Measurements from ENCODE around the gene NCAPH2.

NCAPH2 gene

DNA sequence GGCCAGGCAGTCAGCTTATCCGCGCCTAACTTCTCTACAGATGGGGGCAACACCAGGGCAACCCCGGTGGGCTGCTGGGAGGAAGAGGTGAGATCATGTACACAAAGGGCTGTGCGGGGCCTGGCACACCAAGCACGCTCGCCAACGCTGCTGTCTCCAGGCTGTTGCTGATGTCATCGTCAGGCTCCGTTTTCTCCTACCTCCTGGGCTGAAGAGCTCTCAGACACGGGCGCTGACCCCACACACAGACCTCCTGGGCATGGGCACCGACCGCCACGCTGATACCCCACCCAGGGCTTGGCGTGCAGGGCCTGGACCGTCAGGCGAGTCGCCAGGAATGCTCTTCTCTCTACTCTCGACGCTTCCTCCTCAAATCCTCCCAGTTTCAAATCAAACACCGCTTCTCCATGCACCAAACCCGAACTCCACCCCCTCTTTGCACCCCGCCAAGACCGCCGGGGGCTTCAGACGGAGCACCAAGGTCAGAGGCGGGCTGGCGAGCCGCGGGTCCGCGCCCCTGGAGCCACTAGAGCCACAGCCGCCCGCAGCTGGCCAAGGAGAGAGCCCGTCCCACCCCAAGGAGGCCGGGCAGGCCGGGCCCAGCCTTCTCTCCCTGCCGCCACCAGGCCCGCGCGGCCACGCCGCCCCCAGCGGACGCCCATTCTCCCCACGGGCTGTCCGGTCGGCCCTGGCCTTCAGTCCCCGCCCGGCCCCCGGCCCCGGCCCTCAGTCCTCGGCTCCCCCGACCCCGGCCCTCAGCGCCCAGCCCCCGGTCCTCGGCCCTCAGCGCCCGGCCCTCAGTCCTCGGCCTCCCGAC, 34.0 kb upstream of the NCAPH2 start:
- ATAC-seq: peak; percentile 66
- TF ChIP-seq TCF4 (CRISPR knock-in tag; IDR thresholded peaks at IDR 0.05; ENCODE audit: borderline replicate concordance) (no peak), OSR1 (CRISPR knock-in tag; IDR thresholded peaks at IDR 0.05) (no peak), ZNF565 (CRISPR knock-in tag; conservative IDR thresholded peaks at IDR 0.05; ENCODE audit: low read depth) (no peak), ESRRG (CRISPR knock-in tag; IDR thresholded peaks at IDR 0.05) (no peak), ZNF70 (CRISPR knock-in tag; IDR thresholded peaks at IDR 0.05) (peak; percentile 95)

DNA sequence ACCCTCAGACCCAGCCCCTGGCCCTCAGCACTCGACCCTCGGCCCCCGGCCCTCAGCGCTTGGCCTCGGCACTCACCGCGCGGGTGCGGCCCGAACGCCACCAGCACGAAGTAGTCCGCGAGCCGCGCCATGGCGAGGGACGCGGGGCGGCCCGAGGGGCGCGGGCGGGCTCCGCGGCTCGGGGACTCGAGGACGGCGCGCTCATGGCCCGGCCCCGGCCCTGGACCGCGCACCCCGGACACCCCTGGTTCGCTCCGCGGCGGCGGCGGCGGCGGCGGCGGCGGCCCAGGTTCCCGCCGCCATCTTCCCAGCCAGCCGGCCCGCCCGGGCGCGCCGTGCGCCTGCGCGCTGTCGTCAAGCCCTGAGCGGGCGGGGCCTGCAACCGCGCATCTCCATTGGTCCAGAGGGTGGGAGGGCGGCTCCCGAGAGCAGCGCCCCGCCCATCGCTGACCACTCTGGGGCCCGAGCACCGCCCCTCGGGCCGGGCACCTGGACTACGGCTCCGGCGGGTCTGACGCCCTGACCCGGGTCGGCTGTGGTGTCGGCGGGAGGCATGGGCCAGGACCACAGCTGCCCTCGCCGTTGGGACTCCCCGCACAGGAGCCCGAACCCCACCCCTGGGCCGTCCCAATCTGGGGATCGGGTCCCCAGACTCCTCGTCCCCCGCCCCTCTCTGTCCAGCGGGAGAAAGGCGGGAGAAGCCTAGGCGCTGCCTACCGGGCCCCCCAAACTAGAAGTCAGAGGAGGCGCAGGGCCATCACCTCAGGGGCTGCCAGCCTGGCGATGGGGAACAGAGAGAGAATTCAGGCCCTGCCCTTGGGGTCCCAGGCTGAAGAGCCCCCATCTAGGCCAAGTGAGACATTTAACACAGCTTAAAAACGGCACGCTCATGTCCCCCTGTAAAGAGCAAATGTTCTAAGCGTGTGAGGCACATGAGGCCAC, 33.0 kb upstream of the NCAPH2 start, which contains the start of gene SBF1:
Gene SBF1 (minus strand): TSS at position 326 of the 942 bp plus-strand sequence. CDS start 195 bp downstream, at position 131.
- ATAC-seq: peak; percentile 94
- TF ChIP-seq TCF4 (CRISPR knock-in tag; IDR thresholded peaks at IDR 0.05; ENCODE audit: borderline replicate concordance) (no peak), ZNF8 (CRISPR knock-in tag; IDR thresholded peaks at IDR 0.05) (no peak), ZNF565 (CRISPR knock-in tag; conservative IDR thresholded peaks at IDR 0.05; ENCODE audit: low read depth) (no peak), ISL1 (CRISPR knock-in tag; IDR thresholded peaks at IDR 0.05) (no peak), BACH2 (CRISPR knock-in tag; IDR thresholded peaks at IDR 0.05; ENCODE audit: borderline replicate concordance) (no peak), ZC3H10 (CRISPR knock-in tag; IDR thresholded peaks at IDR 0.05) (no peak), ZFP30 (CRISPR knock-in tag; IDR thresholded peaks at IDR 0.05) (no peak), ZFP3 (CRISPR knock-in tag; IDR thresholded peaks at IDR 0.05) (no peak), TOX (CRISPR knock-in tag; IDR thresholded peaks at IDR 0.05; ENCODE audit: borderline replicate concordance) (no peak), OSR1 (CRISPR knock-in tag; IDR thresholded peaks at IDR 0.05) (no peak), CSDC2 (CRISPR knock-in tag; IDR thresholded peaks at IDR 0.05) (no peak), RARB (CRISPR knock-in tag; IDR thresholded peaks at IDR 0.05) (no peak), ARNTL (CRISPR knock-in tag; IDR thresholded peaks at IDR 0.05; ENCODE audit: borderline replicate concordance, low read depth) (no peak)
- TF ChIP-seq, protein P1, sequence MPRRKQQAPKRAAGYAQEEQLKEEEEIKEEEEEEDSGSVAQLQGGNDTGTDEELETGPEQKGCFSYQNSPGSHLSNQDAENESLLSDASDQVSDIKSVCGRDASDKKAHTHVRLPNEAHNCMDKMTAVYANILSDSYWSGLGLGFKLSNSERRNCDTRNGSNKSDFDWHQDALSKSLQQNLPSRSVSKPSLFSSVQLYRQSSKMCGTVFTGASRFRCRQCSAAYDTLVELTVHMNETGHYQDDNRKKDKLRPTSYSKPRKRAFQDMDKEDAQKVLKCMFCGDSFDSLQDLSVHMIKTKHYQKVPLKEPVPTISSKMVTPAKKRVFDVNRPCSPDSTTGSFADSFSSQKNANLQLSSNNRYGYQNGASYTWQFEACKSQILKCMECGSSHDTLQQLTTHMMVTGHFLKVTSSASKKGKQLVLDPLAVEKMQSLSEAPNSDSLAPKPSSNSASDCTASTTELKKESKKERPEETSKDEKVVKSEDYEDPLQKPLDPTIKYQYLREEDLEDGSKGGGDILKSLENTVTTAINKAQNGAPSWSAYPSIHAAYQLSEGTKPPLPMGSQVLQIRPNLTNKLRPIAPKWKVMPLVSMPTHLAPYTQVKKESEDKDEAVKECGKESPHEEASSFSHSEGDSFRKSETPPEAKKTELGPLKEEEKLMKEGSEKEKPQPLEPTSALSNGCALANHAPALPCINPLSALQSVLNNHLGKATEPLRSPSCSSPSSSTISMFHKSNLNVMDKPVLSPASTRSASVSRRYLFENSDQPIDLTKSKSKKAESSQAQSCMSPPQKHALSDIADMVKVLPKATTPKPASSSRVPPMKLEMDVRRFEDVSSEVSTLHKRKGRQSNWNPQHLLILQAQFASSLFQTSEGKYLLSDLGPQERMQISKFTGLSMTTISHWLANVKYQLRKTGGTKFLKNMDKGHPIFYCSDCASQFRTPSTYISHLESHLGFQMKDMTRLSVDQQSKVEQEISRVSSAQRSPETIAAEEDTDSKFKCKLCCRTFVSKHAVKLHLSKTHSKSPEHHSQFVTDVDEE (CRISPR knock-in tag; IDR thresholded peaks at IDR 0.05): no peak
- TF ChIP-seq, protein P2, sequence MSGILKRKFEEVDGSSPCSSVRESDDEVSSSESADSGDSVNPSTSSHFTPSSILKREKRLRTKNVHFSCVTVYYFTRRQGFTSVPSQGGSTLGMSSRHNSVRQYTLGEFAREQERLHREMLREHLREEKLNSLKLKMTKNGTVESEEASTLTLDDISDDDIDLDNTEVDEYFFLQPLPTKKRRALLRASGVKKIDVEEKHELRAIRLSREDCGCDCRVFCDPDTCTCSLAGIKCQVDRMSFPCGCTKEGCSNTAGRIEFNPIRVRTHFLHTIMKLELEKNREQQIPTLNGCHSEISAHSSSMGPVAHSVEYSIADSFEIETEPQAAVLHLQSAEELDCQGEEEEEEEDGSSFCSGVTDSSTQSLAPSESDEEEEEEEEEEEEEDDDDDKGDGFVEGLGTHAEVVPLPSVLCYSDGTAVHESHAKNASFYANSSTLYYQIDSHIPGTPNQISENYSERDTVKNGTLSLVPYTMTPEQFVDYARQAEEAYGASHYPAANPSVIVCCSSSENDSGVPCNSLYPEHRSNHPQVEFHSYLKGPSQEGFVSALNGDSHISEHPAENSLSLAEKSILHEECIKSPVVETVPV (CRISPR knock-in tag; IDR thresholded peaks at IDR 0.05): no peak
- TF ChIP-seq, protein P3, sequence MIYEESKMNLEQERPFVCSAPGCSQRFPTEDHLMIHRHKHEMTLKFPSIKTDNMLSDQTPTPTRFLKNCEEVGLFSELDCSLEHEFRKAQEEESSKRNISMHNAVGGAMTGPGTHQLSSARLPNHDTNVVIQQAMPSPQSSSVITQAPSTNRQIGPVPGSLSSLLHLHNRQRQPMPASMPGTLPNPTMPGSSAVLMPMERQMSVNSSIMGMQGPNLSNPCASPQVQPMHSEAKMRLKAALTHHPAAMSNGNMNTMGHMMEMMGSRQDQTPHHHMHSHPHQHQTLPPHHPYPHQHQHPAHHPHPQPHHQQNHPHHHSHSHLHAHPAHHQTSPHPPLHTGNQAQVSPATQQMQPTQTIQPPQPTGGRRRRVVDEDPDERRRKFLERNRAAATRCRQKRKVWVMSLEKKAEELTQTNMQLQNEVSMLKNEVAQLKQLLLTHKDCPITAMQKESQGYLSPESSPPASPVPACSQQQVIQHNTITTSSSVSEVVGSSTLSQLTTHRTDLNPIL (CRISPR knock-in tag; IDR thresholded peaks at IDR 0.05; ENCODE audit: low read depth): no peak
- TF ChIP-seq, protein P4, sequence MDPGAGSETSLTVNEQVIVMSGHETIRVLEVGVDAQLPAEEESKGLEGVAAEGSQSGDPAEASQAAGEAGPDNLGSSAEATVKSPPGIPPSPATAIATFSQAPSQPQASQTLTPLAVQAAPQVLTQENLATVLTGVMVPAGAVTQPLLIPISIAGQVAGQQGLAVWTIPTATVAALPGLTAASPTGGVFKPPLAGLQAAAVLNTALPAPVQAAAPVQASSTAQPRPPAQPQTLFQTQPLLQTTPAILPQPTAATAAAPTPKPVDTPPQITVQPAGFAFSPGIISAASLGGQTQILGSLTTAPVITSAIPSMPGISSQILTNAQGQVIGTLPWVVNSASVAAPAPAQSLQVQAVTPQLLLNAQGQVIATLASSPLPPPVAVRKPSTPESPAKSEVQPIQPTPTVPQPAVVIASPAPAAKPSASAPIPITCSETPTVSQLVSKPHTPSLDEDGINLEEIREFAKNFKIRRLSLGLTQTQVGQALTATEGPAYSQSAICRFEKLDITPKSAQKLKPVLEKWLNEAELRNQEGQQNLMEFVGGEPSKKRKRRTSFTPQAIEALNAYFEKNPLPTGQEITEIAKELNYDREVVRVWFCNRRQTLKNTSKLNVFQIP (CRISPR knock-in tag; IDR thresholded peaks at IDR 0.05; ENCODE audit: borderline replicate concordance, low read depth): no peak
- TF ChIP-seq, protein P5, sequence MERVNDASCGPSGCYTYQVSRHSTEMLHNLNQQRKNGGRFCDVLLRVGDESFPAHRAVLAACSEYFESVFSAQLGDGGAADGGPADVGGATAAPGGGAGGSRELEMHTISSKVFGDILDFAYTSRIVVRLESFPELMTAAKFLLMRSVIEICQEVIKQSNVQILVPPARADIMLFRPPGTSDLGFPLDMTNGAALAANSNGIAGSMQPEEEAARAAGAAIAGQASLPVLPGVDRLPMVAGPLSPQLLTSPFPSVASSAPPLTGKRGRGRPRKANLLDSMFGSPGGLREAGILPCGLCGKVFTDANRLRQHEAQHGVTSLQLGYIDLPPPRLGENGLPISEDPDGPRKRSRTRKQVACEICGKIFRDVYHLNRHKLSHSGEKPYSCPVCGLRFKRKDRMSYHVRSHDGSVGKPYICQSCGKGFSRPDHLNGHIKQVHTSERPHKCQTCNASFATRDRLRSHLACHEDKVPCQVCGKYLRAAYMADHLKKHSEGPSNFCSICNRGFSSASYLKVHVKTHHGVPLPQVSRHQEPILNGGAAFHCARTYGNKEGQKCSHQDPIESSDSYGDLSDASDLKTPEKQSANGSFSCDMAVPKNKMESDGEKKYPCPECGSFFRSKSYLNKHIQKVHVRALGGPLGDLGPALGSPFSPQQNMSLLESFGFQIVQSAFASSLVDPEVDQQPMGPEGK (CRISPR knock-in tag; IDR thresholded peaks at IDR 0.05; ENCODE audit: borderline replicate concordance): no peak

Measured in SK-N-SH treated with all-trans-retinoic acid at 6 μM for 48 hours (cell line).